Measurements from ENCODE around the gene IL17RB. TPM values are rescaled to one million over a fixed set of nuclear protein-coding genes. Genes with fewer than 3 reads are reported as not detected.
A peak's percentile ranks its signal among the peaks of the same experiment; 100 is the strongest.

Gene IL17RB
- polyA plus RNA-seq, 3 donors, result 0.13 TPM; not detected in 2

GRCh38 chr3:53884623-53885022 is 38.3 kb downstream of the IL17RB start:
- Mint-ChIP-seq H3K9me3 (no peaks in the 10 kb centered on the region), H3K4me3 (no peak overlapping the region), H3K27ac (no peak overlapping the region), H3K36me3 (peaks cover 47 to 52% of the 10 kb centered on the region in 2 donors), H3K27me3 (ENCODE audit: low read depth in 3 of 3) (peaks cover 0 to 7% (median 2%) of the 10 kb centered on the region in 3 donors), H3K4me1 (peaks cover 21% of the 10 kb centered on the region)
- 98% methylated on average over 6 of the region's 11 CpGs for WGBS (ENCODE audit: insufficient coverage)
- no peaks in the 10 kb centered on the region for H3K27me3 ChIP-seq (ENCODE audit: control insufficient read depth in 2 of 2, insufficient read depth in 2 of 2, low read length in 2 of 2)
- H2AFZ ChIP-seq (ENCODE audit: insufficient read depth, low read depth, low read length, poor library complexity, severe bottlenecking), result no peak overlapping the region
- H3K27ac ChIP-seq (ENCODE audit: low read depth in 1 of 2, low read length in 2 of 2), result no peak overlapping the region
- intact Hi-C loops (cut with micrococcal nuclease), result loop anchor here in 1 of 2 donors (10.0 kb wide), 1 partner anchor 140 kb away; no protein-coding TSS in a partner anchor
- peaks cover 38% of the 10 kb centered on the region for H3K79me2 ChIP-seq (ENCODE audit: insufficient read depth, low read length)
- TF ChIP-seq CTCF (IDR thresholded peaks at IDR 0.05), result no peak
- H3K9ac ChIP-seq (ENCODE audit: insufficient read depth, low read length, poor library complexity, severe bottlenecking), result no peak overlapping the region
- peaks cover 34 to 66% of the 10 kb centered on the region in 2 donors for H3K36me3 ChIP-seq (replicated peaks in 1 of 2; ENCODE audit: control insufficient read depth in 1 of 2, insufficient read depth in 2 of 2, low read length in 2 of 2)
- H3K9me3 ChIP-seq (replicated peaks in 1 of 2; ENCODE audit: control insufficient read depth in 1 of 2, insufficient read depth in 1 of 2, low read length in 2 of 2), result no peaks in the 10 kb centered on the region
- no peaks in the 10 kb centered on the region for H4K20me1 ChIP-seq (ENCODE audit: insufficient read depth, low read length)
- DNase-seq, result no peak
- no peak overlapping the region for H3K4me2 ChIP-seq (replicated peaks; ENCODE audit: extremely low read depth, low read length, poor library complexity, severe bottlenecking)
- H3K4me3 ChIP-seq (replicated peaks in 1 of 3; ENCODE audit: low read depth in 2 of 3, low read length in 3 of 3), result no peak overlapping the region
- H3K4me1 ChIP-seq (ENCODE audit: control insufficient read depth in 1 of 2, insufficient read depth in 2 of 2, low read length in 2 of 2), result peaks cover 13 to 18% of the 10 kb centered on the region in 2 donors

GRCh38 chr3:53885239-53885638 is 38.9 kb downstream of the IL17RB start:
- Histone ChIP-seq H2AFZ (ENCODE audit: insufficient read depth, low read depth, low read length, poor library complexity, severe bottlenecking) (no peak overlapping the region), H3K4me2 (replicated peaks; ENCODE audit: extremely low read depth, low read length, poor library complexity, severe bottlenecking) (no peak overlapping the region), H3K9me3 (replicated peaks in 1 of 2; ENCODE audit: control insufficient read depth in 1 of 2, insufficient read depth in 1 of 2, low read length in 2 of 2) (no peaks in the 10 kb centered on the region), H3K4me1 (ENCODE audit: control insufficient read depth in 1 of 2, insufficient read depth in 2 of 2, low read length in 2 of 2) (peaks cover 18 to 24% of the 10 kb centered on the region in 2 donors), H3K36me3 (replicated peaks in 1 of 2; ENCODE audit: control insufficient read depth in 1 of 2, insufficient read depth in 2 of 2, low read length in 2 of 2) (peaks cover 31 to 60% of the 10 kb centered on the region in 2 donors), H3K9ac (ENCODE audit: insufficient read depth, low read length, poor library complexity, severe bottlenecking) (no peak overlapping the region), H3K27me3 (ENCODE audit: control insufficient read depth in 2 of 2, insufficient read depth in 2 of 2, low read length in 2 of 2) (no peaks in the 10 kb centered on the region), H3K27ac (ENCODE audit: low read depth in 1 of 2, low read length in 2 of 2) (no peak overlapping the region), H3K79me2 (ENCODE audit: insufficient read depth, low read length) (peaks cover 44% of the 10 kb centered on the region), H3K4me3 (replicated peaks in 1 of 3; ENCODE audit: low read depth in 2 of 3, low read length in 3 of 3) (no peak overlapping the region), H4K20me1 (ENCODE audit: insufficient read depth, low read length) (peaks cover 2% of the 10 kb centered on the region)
- Mint-ChIP-seq H3K27me3 (ENCODE audit: low read depth in 3 of 3) (peaks cover 0 to 7% (median 2%) of the 10 kb centered on the region in 3 donors), H3K4me3 (no peak overlapping the region), H3K4me1 (peaks cover 27% of the 10 kb centered on the region), H3K36me3 (peaks cover 42 to 54% of the 10 kb centered on the region in 2 donors), H3K9me3 (no peaks in the 10 kb centered on the region), H3K27ac (peak overlapping the region in 1 of 7 donors; percentile 2)
- TF ChIP-seq CTCF (IDR thresholded peaks at IDR 0.05), result no peak
- intact Hi-C loops (cut with micrococcal nuclease), result loop anchor here in 1 of 2 donors (10.0 kb wide), 1 partner anchor 140 kb away; no protein-coding TSS in a partner anchor
- peak in 1 of 3 donors; percentile 70 for DNase-seq
- WGBS (ENCODE audit: insufficient coverage), result no CpG with 5 or more reads among the region's 3 CpGs
